ENCODE measurements around the gene STARD6. TPM values are rescaled to one million over a fixed set of nuclear protein-coding genes. Genes with fewer than 3 reads are reported as not detected.

The STARD6 gene
- total RNA-seq, 2 donors from 2014 or later = not detected

DNA sequence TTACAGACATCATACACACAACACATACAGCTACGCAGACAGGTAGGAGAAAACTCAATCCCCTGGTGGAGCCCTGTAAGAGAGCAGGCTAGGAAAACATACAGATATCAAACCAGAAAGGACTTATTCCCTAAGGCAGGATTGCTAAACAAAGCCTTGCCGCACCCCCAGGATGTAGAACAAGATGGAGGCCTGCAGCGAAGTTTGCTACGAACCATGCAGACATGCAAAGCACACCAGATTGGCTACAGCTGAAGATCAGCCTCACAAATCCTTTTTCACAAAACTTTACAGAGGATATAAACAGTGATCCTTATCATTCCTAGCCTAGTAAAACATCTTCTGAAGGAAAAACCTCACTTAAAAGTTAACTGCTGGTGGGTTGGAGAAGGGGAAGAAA is 28.4 kb upstream of the STARD6 start:
- Histone ChIP-seq H3K27ac (no peak overlapping the region), H3K27me3 (replicated peaks; ENCODE audit: insufficient read depth) (no peaks in the 10 kb centered on the region), H3K9me3 (no peaks in the 10 kb centered on the region), H3K4me3 (no peak overlapping the region), H3K4me1 (ENCODE audit: control insufficient read depth in 1 of 2, low read depth in 2 of 2) (peaks cover 0 to 4% of the 10 kb centered on the region in 2 donors), H3K36me3 (no peaks in the 10 kb centered on the region)
- no peak for DNase-seq (ENCODE audit: low spot score)
- no peak for TF ChIP-seq CTCF (IDR thresholded peaks at IDR 0.05)
- no peak for ATAC-seq (ENCODE audit: insufficient number of reproducible peaks, low FRiP score, low read depth)

DNA sequence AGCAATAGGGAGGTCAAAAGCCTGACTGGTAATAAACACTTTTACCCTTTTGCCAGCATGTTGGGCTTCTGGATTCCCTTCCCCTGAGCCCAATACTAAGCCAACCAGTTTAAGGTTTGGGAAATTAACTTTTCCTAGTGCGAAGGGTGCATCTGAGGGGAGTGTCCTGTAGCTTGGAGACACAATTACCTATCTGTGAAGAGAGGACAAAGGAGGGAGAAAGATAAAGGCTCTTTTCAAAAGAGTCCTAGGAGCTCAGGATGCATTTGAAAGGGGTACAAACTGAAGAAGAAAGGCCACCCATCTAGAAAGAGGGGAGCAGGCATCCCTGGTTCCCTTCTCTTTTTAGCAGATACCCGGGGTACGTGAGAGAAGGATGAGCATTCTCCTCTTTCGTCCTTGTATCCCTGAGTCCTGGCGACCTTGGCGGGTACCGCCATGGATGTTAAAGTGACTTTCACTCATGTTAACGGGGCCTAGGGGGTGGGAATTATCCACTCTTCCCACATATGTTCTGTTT is 25.1 kb upstream of the STARD6 start:
- no peak for TF ChIP-seq CTCF (IDR thresholded peaks at IDR 0.05)
- no peak overlapping the region for H3K27ac ChIP-seq
- no peaks in the 10 kb centered on the region for H3K27me3 ChIP-seq (replicated peaks; ENCODE audit: insufficient read depth)
- H3K4me1 ChIP-seq (ENCODE audit: control insufficient read depth in 1 of 2, low read depth in 2 of 2) = no peaks in the 10 kb centered on the region
- no peak overlapping the region for H3K4me3 ChIP-seq
- no peaks in the 10 kb centered on the region for H3K9me3 ChIP-seq
- H3K36me3 ChIP-seq = no peaks in the 10 kb centered on the region
- DNase-seq (ENCODE audit: low spot score) (no peak), ATAC-seq (ENCODE audit: insufficient number of reproducible peaks, low FRiP score, low read depth) (no peak)

DNA sequence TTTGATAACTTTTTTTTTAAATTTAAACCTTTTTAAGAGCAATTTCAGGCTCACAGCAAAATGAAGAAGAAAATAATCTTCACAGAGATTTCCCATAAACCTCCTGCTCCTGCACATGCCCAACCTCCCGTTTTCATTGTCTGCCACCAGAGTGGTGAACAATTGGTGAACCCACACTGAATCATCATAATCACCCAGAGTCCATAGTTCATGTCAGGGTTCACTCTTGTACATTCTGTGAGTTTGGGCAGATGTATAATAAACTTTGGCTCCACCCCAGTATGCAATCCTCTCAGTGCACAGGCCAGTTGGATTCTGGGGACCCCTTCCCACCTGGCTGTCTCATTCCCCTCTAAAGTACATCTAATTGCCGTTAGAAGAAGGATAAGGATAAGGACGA is 24.4 kb upstream of the STARD6 start:
- Histone ChIP-seq H3K4me1 (ENCODE audit: control insufficient read depth in 1 of 2, low read depth in 2 of 2) (no peaks in the 10 kb centered on the region), H3K9me3 (no peaks in the 10 kb centered on the region), H3K27ac (no peak overlapping the region), H3K27me3 (replicated peaks; ENCODE audit: insufficient read depth) (no peaks in the 10 kb centered on the region), H3K36me3 (no peaks in the 10 kb centered on the region), H3K4me3 (no peak overlapping the region)
- ATAC-seq (ENCODE audit: insufficient number of reproducible peaks, low FRiP score, low read depth) = no peak
- DNase-seq (ENCODE audit: low spot score) = no peak
- TF ChIP-seq CTCF (IDR thresholded peaks at IDR 0.05) = no peak

- H3K27me3 ChIP-seq (replicated peaks; ENCODE audit: insufficient read depth) = no peaks in the 10 kb centered on the region
- no peaks in the 10 kb centered on the region for H3K4me1 ChIP-seq (ENCODE audit: control insufficient read depth in 1 of 2, low read depth in 2 of 2)
- no peak overlapping the region for H3K27ac ChIP-seq
- TF ChIP-seq CTCF (IDR thresholded peaks at IDR 0.05) = no peak
- H3K9me3 ChIP-seq = no peaks in the 10 kb centered on the region
- no peak for DNase-seq (ENCODE audit: low spot score)
- H3K36me3 ChIP-seq = no peaks in the 10 kb centered on the region
- no peak overlapping the region for H3K4me3 ChIP-seq
- no peak for ATAC-seq (ENCODE audit: insufficient number of reproducible peaks, low FRiP score, low read depth)
Observed at GRCh38 chr18:54381640-54382039, 24.0 kb upstream of the STARD6 start.

GRCh38 chr18:54378057-54378456 is 20.4 kb upstream of the STARD6 start:
- H3K36me3 ChIP-seq = no peaks in the 10 kb centered on the region
- H3K4me3 ChIP-seq = no peak overlapping the region
- ATAC-seq (ENCODE audit: insufficient number of reproducible peaks, low FRiP score, low read depth) (no peak), DNase-seq (ENCODE audit: low spot score) (no peak)
- H3K4me1 ChIP-seq (ENCODE audit: control insufficient read depth in 1 of 2, low read depth in 2 of 2) = no peaks in the 10 kb centered on the region
- TF ChIP-seq CTCF (IDR thresholded peaks at IDR 0.05) = no peak
- H3K27ac ChIP-seq = no peak overlapping the region
- no peaks in the 10 kb centered on the region for H3K9me3 ChIP-seq
- no peaks in the 10 kb centered on the region for H3K27me3 ChIP-seq (replicated peaks; ENCODE audit: insufficient read depth)
